Aorta (tissue), 5 donors: ENCODE measurements around the gene ETV7. TPM values are rescaled to one million over a fixed set of nuclear protein-coding genes. Genes with fewer than 3 reads are reported as not detected.
A peak's percentile ranks its signal among the peaks of the same experiment; 100 is the strongest.

Experiments used
- ATAC-seq: fragments of 200-7000 bp; cut with Tn5 transposase; one replicate; pipeline ENCODE4 v1.9.1; 2022; ENCODE audit warnings: moderate library complexity; ENCODE audit not compliant: low FRiP score
- DNase-seq, 2 donors: peaks; one replicate each; pipeline ENCODE4 v3.0.0-alpha.2; 2020
- H3K27ac ChIP-seq, 2 donors: one replicate each; pipeline ENCODE4 v1.5.1; 2013; ENCODE audit warnings: low read length in 2 of 2, mild to moderate bottlenecking in 2 of 2, moderate library complexity in 2 of 2, control low read depth in 1 of 2, inconsistent platforms in 1 of 2, low read depth in 1 of 2
- H3K27me3 ChIP-seq, 2 donors: one replicate each; pipeline ENCODE4 v1.6.1; 2013; ENCODE audit warnings: control low read depth in 1 of 2, low read length in 1 of 2, mild to moderate bottlenecking in 1 of 2, moderate library complexity in 1 of 2; ENCODE audit not compliant: insufficient read depth in 2 of 2, control insufficient read depth in 1 of 2
- H3K36me3 ChIP-seq, 2 donors: one replicate each; pipeline ENCODE4 v1.6.1; 2013; ENCODE audit warnings: control low read depth in 1 of 2, low read length in 1 of 2, mild to moderate bottlenecking in 1 of 2; ENCODE audit not compliant: insufficient read depth in 2 of 2, control insufficient read depth in 1 of 2
- H3K4me1 ChIP-seq, 2 donors: one replicate each; pipeline ENCODE4 v1.6.1; 2013; ENCODE audit warnings: low read length in 2 of 2, control low read depth in 1 of 2, mild to moderate bottlenecking in 1 of 2, moderate library complexity in 1 of 2; ENCODE audit not compliant: insufficient read depth in 2 of 2, control insufficient read depth in 1 of 2
- H3K4me3 ChIP-seq, 2 donors: one replicate each; pipeline ENCODE4 v1.5.1; 2013; ENCODE audit warnings: low read length in 2 of 2, control low read depth in 1 of 2, mild to moderate bottlenecking in 1 of 2
- H3K9me3 ChIP-seq: one replicate; pipeline ENCODE4 v1.6.1; 2013; ENCODE audit warnings: mild to moderate bottlenecking, low read length; ENCODE audit not compliant: control insufficient read depth
- WGBS, 2 donors: extraction: QIAGEN DNeasy Blood & Tissue Kit; methylation state at CpG; one replicate each; pipeline ENCODE4 v1.1.7; 2013; 5-methylcytosine and 5-hydroxymethylcytosine counted together
- intact Hi-C, 2 donors: fragments of 100-400 bp; cut with DNase I; formaldehyde crosslinking; loops; one replicate each; pipeline versions ENCODE4 v1.14.2 to v1.15.0; 2022
- long read RNA-seq, 2 donors: library from polyadenylated mRNA; unstranded; transcript quantifications; one replicate each; pipeline ENCODE4 v2.0.0, GENCODE V29; 2020 to 2021
- polyA plus RNA-seq, 2 donors: library from polyadenylated mRNA; stranded (reverse); fragments of 200-250 nt; gene quantifications; one replicate each; pipeline ENCODE4 v1.2.3, GENCODE V29; 2013
- total RNA-seq, 2 donors: library from RNA; stranded (reverse); fragmentation: NEBNext Ultra II Directional; extraction: Animal tissue kit (Norgen Biotek cat#: 25700); gene quantifications; one replicate each; pipeline ENCODE4 v1.2.1, GENCODE V29; 2021
- donor health status: healthy with polysubstance abuse.
- donor health status: Bipolar disorder and iron deficiency.
- donor health status: DM: no; HTN: no; CAD: no.
- donor health status: DM: no; HTN: no; CAD: no.
- donor health status: DM: yes; HTN: yes; CAD: no.

ETV7 gene
- total RNA-seq (1 to 10 TPM; 2.2 to 2.8 TPM), polyA plus RNA-seq (1 to 10 TPM; 3.4 to 5.4 TPM)
- long read RNA-seq, donor 1, transcript ETV7-202 (8 exons, 1,719 nt) = major isoform, 10 of 18 reads
- long read RNA-seq, donor 1, partial matches to known transcripts = 1 of 18 reads
- long read RNA-seq, donor 1, other reads (novel, unspliced or antisense) = 3 of 18 reads
- long read RNA-seq, donor 2, partial matches to known transcripts = 0 of 4 reads
- long read RNA-seq, donor 2, other reads (novel, unspliced or antisense) = 1 of 4 reads

GRCh38 chr6:36387440-36388303 lies at the start of gene ETV7:
Gene ETV7 (minus strand): TSS chr6:36387669. CDS start chr6:36387541, 128 bp downstream.
- peak; percentile 77 for ATAC-seq
- WGBS, 2 donors = 15 to 17% methylated on average over 56 to 64 of the region's 65 CpGs
- peak within 1 kb of the TSS; percentile 20 to 37 for H3K27ac ChIP-seq

GRCh38 chr6:36436466-36436865 lies 49.0 kb upstream of the ETV7 start:
- Histone ChIP-seq H3K27me3 (no peaks in the 10 kb centered on the region), H3K4me3 (no peak overlapping the region), H3K4me1 (peaks cover 0 to 3% of the 10 kb centered on the region in 2 donors), H3K36me3 (no peaks in the 10 kb centered on the region), H3K9me3 (no peaks in the 10 kb centered on the region), H3K27ac (no peak overlapping the region)
- 93 to 97% methylated on average over 1 of the region's 1 CpG for WGBS, 2 donors
- DNase-seq = no peak
- no peak for ATAC-seq
- intact Hi-C loops = no loop called here

More at GRCh38 chr6:36387440-36388303, at the start of gene ETV7:
- Histone ChIP-seq H3K4me1 (no peaks in the 10 kb centered on the region), H3K36me3 (no peaks in the 10 kb centered on the region), H3K4me3 (peak within 1 kb of the TSS; percentile 58 to 86), H3K27me3 (no peaks in the 10 kb centered on the region), H3K9me3 (no peaks in the 10 kb centered on the region)
- peak; percentile 63 to 81 for DNase-seq
- intact Hi-C loops = loop anchor here (5.0 kb wide), 2 partner anchors 55 to 160 kb away; partner anchors contain the start of genes KCTD20 (in 1 of the 2), PXT1 (in 1 of the 2) and STK38 (in 1 of the 2)

GRCh38 chr6:36432151-36432671 lies 44.7 kb upstream of the ETV7 start:
- DNase-seq (no peak), ATAC-seq (no peak)
- Histone ChIP-seq H3K27ac (no peak overlapping the region), H3K36me3 (no peaks in the 10 kb centered on the region), H3K9me3 (no peaks in the 10 kb centered on the region), H3K27me3 (no peaks in the 10 kb centered on the region), H3K4me1 (peaks cover 0 to 3% of the 10 kb centered on the region in 2 donors), H3K4me3 (no peak overlapping the region)
- intact Hi-C loops = no loop called here
- 54 to 59% methylated on average over 4 of the region's 4 CpGs for WGBS, 2 donors

GRCh38 chr6:36431197-36431596 lies 43.7 kb upstream of the ETV7 start:
- Histone ChIP-seq H3K4me1 (peaks cover 0 to 3% of the 10 kb centered on the region in 2 donors), H3K9me3 (no peaks in the 10 kb centered on the region), H3K27ac (no peak overlapping the region), H3K27me3 (no peaks in the 10 kb centered on the region), H3K36me3 (no peaks in the 10 kb centered on the region), H3K4me3 (no peak overlapping the region)
- intact Hi-C loops = no loop called here
- no peak for ATAC-seq
- no peak for DNase-seq
- WGBS, 2 donors = 87% methylated on average over 4 of the region's 4 CpGs

GRCh38 chr6:36430351-36430750 lies 42.9 kb upstream of the ETV7 start:
- DNase-seq (no peak), ATAC-seq (no peak)
- Histone ChIP-seq H3K36me3 (no peaks in the 10 kb centered on the region), H3K27ac (no peak overlapping the region), H3K27me3 (no peaks in the 10 kb centered on the region), H3K4me1 (peaks cover 0 to 3% of the 10 kb centered on the region in 2 donors), H3K4me3 (no peak overlapping the region), H3K9me3 (no peaks in the 10 kb centered on the region)
- intact Hi-C loops = no loop called here
- WGBS, 2 donors = 77 to 79% methylated on average over 2 of the region's 2 CpGs

- 79 to 96% methylated on average over 4 of the region's 4 CpGs for WGBS, 2 donors
- Histone ChIP-seq H3K4me3 (no peak overlapping the region), H3K27me3 (no peaks in the 10 kb centered on the region), H3K4me1 (peaks cover 0 to 3% of the 10 kb centered on the region in 2 donors), H3K27ac (no peak overlapping the region), H3K36me3 (no peaks in the 10 kb centered on the region), H3K9me3 (no peaks in the 10 kb centered on the region)
- intact Hi-C loops = loop anchor here in 1 of 2 donors (10.0 kb wide), 1 partner anchor 256 kb away; no protein-coding TSS in a partner anchor
- no peak for DNase-seq
- ATAC-seq = no peak
Measured at GRCh38 chr6:36428911-36429310, 41.4 kb upstream of the ETV7 start.

- 90 to 97% methylated on average over 3 of the region's 3 CpGs for WGBS, 2 donors
- ATAC-seq = no peak
- Histone ChIP-seq H3K27ac (no peak overlapping the region), H3K27me3 (no peaks in the 10 kb centered on the region), H3K36me3 (no peaks in the 10 kb centered on the region), H3K4me3 (no peak overlapping the region), H3K4me1 (no peaks in the 10 kb centered on the region), H3K9me3 (no peaks in the 10 kb centered on the region)
- DNase-seq = no peak
- intact Hi-C loops = loop anchor here in 1 of 2 donors (10.0 kb wide), 1 partner anchor 258 kb away; no protein-coding TSS in a partner anchor
Measured at GRCh38 chr6:36426622-36427021, 39.2 kb upstream of the ETV7 start.

GRCh38 chr6:36423101-36423824 lies 35.8 kb upstream of the ETV7 start:
- H3K4me3 ChIP-seq = peak overlapping the region; percentile 36 to 69
- ATAC-seq = peak; percentile 99

More at GRCh38 chr6:36423101-36423824, 35.8 kb upstream of the ETV7 start:
- Histone ChIP-seq H3K4me1 (no peaks in the 10 kb centered on the region), H3K9me3 (no peaks in the 10 kb centered on the region), H3K36me3 (no peaks in the 10 kb centered on the region), H3K27ac (peak overlapping the region; percentile 43 to 46), H3K27me3 (no peaks in the 10 kb centered on the region)
- intact Hi-C loops = loop anchor here in 1 of 2 donors (1.0 to 10.0 kb wide), 3 partner anchors 20 to 262 kb away; partner anchors contain the start of genes KCTD20, PXT1 and SRSF3
- 0% methylated on average over 50 to 51 of the region's 51 CpGs for WGBS, 2 donors
- DNase-seq = peak; percentile 99 to 100
